Spleen (tissue), 11 donors: ENCODE results near the gene RAB8B. TPM values are rescaled to one million over a fixed set of nuclear protein-coding genes. Genes with fewer than 3 reads are reported as not detected.

ENCODE experiments used
- DNase-seq: peaks from one replicate; pipeline ENCODE4 v3.0.0-alpha.2; 2020
- H3K27ac ChIP-seq, 8 donors: fragments of 200-600 bp; sonication (generic) in 7 of 8; 1 replicate in 4 of 8; 2 replicates in 4 of 8; pipeline versions ENCODE4 v1.5.0 to v1.8.0; 2016 to 2021; ENCODE audit warnings: inconsistent platforms in 4 of 8, mild to moderate bottlenecking in 4 of 8, moderate library complexity in 1 of 8
- H3K27me3 ChIP-seq, 7 donors: fragments of 200-600 bp; sonication (generic) in 6 of 7; replicated peaks in 1 of 7; 1 replicate in 4 of 7; 2 replicates in 3 of 7; pipeline versions ENCODE4 v1.5.0 to v1.8.0; 2016 to 2021; ENCODE audit warnings: inconsistent platforms in 3 of 7, mild to moderate bottlenecking in 1 of 7
- H3K36me3 ChIP-seq, 6 donors: fragments of 200-600 bp; sonication (generic) in 5 of 6; 1 replicate in 4 of 6; 2 replicates in 2 of 6; pipeline versions ENCODE4 v1.5.0 to v1.8.0; 2016 to 2021; ENCODE audit warnings: inconsistent platforms in 2 of 6
- H3K4me1 ChIP-seq, 6 donors: fragments of 200-600 bp; sonication (generic) in 5 of 6; 1 replicate in 3 of 6; 2 replicates in 3 of 6; pipeline versions ENCODE4 v1.5.0 to v1.8.0; 2016 to 2021; ENCODE audit warnings: inconsistent platforms in 3 of 6
- H3K4me3 ChIP-seq, 8 donors: fragments of 200-600 bp; sonication (generic) in 7 of 8; 1 replicate in 4 of 8; 2 replicates in 4 of 8; pipeline versions ENCODE4 v1.5.0 to v1.8.0; 2016 to 2021; ENCODE audit warnings: inconsistent platforms in 4 of 8, mild to moderate bottlenecking in 4 of 8, moderate library complexity in 2 of 8
- H3K9me3 ChIP-seq, 8 donors: fragments of 200-600 bp; sonication (generic) in 7 of 8; 1 replicate in 4 of 8; 2 replicates in 4 of 8; pipeline versions ENCODE4 v1.5.0 to v1.8.0; 2016 to 2021; ENCODE audit warnings: inconsistent platforms in 4 of 8
- CTCF ChIP-seq, 11 experiments: fragments of 200-600 bp in 7 of 11; fragments of 450-650 bp in 4 of 11; sonication (generic) in 4 of 11; IDR thresholded peaks in 8 of 11; conservative IDR thresholded peaks in 3 of 11; 1 replicate in 7 of 11; 2 replicates in 4 of 11; pipeline versions ENCODE4 v1.4.0 to v1.8.0; 2016 to 2021; ENCODE audit warnings: antibody characterized with exemption in 11 of 11, inconsistent platforms in 4 of 11, mild to moderate bottlenecking in 1 of 11
- POLR2A ChIP-seq, 3 donors: fragments of 450-650 bp; IDR thresholded peaks; one replicate each; pipeline ENCODE4 v1.5.1; 2017; ENCODE audit warnings: antibody characterized with exemption in 3 of 3, mild to moderate bottlenecking in 1 of 3
- POLR2AphosphoS5 ChIP-seq, 3 donors: sonication (generic); formaldehyde crosslinking; IDR thresholded peaks; one replicate each; pipeline ENCODE4 v1.5.1; 2017; ENCODE audit warnings: antibody characterized with exemption in 3 of 3
- WGBS, 5 donors: extraction: QIAGEN DNeasy Blood & Tissue Kit in 3 of 5; methylation state at CpG; one replicate each; pipeline versions ENCODE4 v1.1.5 to v1.1.7; 2013 to 2018; 5-methylcytosine and 5-hydroxymethylcytosine counted together
- intact Hi-C: fragments of 100-400 bp; cut with DNase I; formaldehyde crosslinking; loops from one replicate; pipeline ENCODE4 v1.15.0; 2023; ENCODE audit warnings: low total_unique reads
- polyA plus RNA-seq, 3 donors: library from polyadenylated mRNA; stranded (reverse); fragments of 200-250 nt; gene quantifications; one replicate each; pipeline ENCODE4 v1.2.1, GENCODE V29; 2013
- total RNA-seq, 7 donors: library from RNA; depleted of rRNA in 3 of 7; stranded (reverse); fragments of >200 nt in 3 of 7; fragmentation: NEBNext Ultra II Directional in 4 of 7; extraction: Animal tissue kit (Norgen Biotek cat#: 25700) in 4 of 7; gene quantifications; one replicate each; pipeline versions ENCODE4 v1.1.0 to v1.2.1, GENCODE V29; 2016 to 2021
- donor health status: healthy with polysubstance abuse.
- donor health status: DM: no; HTN: no; CAD: no; lungs with moderate emphysema.
- donor health status: DM: no; HTN: no; CAD: no.
- donor health status: Bipolar disorder and iron deficiency.
- donor health status: healthy.
- donor health status: DM: no; HTN: no; CAD: no.
- donor health status: DM: yes; HTN: yes; CAD: no.

Gene RAB8B
- total and polyA plus RNA-seq, 10 donors: 18.9 to 96.4 (median 64.2) TPM

DNA sequence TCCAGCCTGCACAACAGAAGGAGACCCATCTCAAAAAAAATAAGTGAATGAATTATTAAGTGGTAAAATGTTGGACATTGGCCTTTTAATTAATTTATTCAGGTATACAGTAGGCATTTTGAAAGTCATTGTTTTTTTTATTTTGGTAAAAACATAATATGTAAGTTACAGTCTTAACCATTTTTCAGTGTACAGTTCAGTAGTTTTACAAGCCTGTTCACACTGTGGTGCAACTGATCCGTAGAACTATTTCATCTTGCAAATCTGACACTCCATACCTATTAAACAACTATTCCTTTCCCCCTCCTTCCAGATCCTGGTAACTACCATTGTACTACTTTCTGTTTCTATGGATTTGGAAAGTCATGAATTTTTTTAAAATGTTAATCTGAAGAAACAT, 51.9 kb downstream of the RAB8B start:
- peaks cover 0 to 5% (median 2%) of the 10 kb centered on the region in 8 donors for H3K9me3 ChIP-seq
- peaks cover 0 to 19% (median 10%) of the 10 kb centered on the region in 6 donors for H3K36me3 ChIP-seq
- H3K27me3 ChIP-seq: no peaks in the 10 kb centered on the region
- WGBS, 5 donors: 90 to 97% (median 94%) methylated on average over 1 of the region's 1 CpG
- TF ChIP-seq POLR2AphosphoS5 (IDR thresholded peaks at IDR 0.05) (no peak), CTCF (IDR thresholded peaks at IDR 0.05 in 8 of 11, conservative IDR thresholded peaks at IDR 0.05 in 3 of 11) (no peak), POLR2A (IDR thresholded peaks at IDR 0.05) (no peak)
- peaks cover 22 to 99% (median 61%) of the 10 kb centered on the region in 6 donors for H3K4me1 ChIP-seq
- no peak overlapping the region for H3K27ac ChIP-seq
- no peak overlapping the region for H3K4me3 ChIP-seq
- no peak for DNase-seq
- intact Hi-C loops: no loop called here

GRCh38 chr15:63243101-63243500, 53.7 kb downstream of the RAB8B start:
- Histone ChIP-seq H3K9me3 (peaks cover 0 to 5% (median 2%) of the 10 kb centered on the region in 8 donors), H3K27ac (peak overlapping the region in 3 of 8 donors; percentile 16 to 76 (median 25)), H3K27me3 (no peaks in the 10 kb centered on the region), H3K4me1 (peaks cover 23 to 99% (median 54%) of the 10 kb centered on the region in 6 donors), H3K36me3 (peaks cover 0 to 34% (median 15%) of the 10 kb centered on the region in 6 donors), H3K4me3 (no peak overlapping the region)
- no peak for TF ChIP-seq POLR2AphosphoS5 (IDR thresholded peaks at IDR 0.05)
- TF ChIP-seq CTCF (IDR thresholded peaks at IDR 0.05 in 8 of 11, conservative IDR thresholded peaks at IDR 0.05 in 3 of 11): no peak
- TF ChIP-seq POLR2A (IDR thresholded peaks at IDR 0.05): no peak
- intact Hi-C loops: no loop called here
- DNase-seq: no peak
- 85 to 96% (median 95%) methylated on average over 1 of the region's 1 CpG for WGBS, 5 donors

DNA sequence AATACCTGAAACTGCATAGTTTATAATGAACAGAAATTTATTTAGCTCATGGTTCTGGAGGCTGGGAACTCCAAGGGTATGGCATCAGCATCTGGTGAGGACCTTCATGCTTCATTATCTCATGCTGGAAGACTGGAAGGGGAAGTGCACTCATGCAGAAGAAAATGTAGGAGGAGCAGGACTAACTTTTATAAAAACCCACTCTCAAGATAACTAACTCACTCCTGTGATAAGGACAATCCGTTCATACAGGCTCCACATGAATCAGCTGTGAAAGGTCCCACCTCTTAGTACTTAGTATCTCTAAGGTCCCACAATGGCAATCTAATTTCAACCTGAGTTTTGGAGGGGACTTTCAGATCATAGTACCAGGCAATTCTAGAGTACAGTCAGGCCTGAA, 54.4 kb downstream of the RAB8B start:
- Histone ChIP-seq H3K4me3 (no peak overlapping the region), H3K27ac (peak overlapping the region in 6 of 8 donors; percentile 16 to 76 (median 41)), H3K9me3 (peaks cover 0 to 5% (median 2%) of the 10 kb centered on the region in 8 donors), H3K36me3 (peaks cover 0 to 39% (median 15%) of the 10 kb centered on the region in 6 donors), H3K4me1 (peaks cover 20 to 98% (median 47%) of the 10 kb centered on the region in 6 donors), H3K27me3 (no peaks in the 10 kb centered on the region)
- intact Hi-C loops: no loop called here
- WGBS, 5 donors: 62 to 88% (median 70%) methylated on average over 1 of the region's 1 CpG
- DNase-seq: no peak
- TF ChIP-seq POLR2A (IDR thresholded peaks at IDR 0.05): no peak

GRCh38 chr15:63244399-63244798, 55.0 kb downstream of the RAB8B start:
- H3K36me3 ChIP-seq: peaks cover 0 to 45% (median 15%) of the 10 kb centered on the region in 6 donors
- intact Hi-C loops: no loop called here
- H3K4me3 ChIP-seq: no peak overlapping the region
- H3K27ac ChIP-seq: peak overlapping the region in 7 of 8 donors; percentile 7 to 76 (median 40)
- no peak for TF ChIP-seq CTCF (IDR thresholded peaks at IDR 0.05 in 8 of 11, conservative IDR thresholded peaks at IDR 0.05 in 3 of 11)
- no peak for TF ChIP-seq POLR2A (IDR thresholded peaks at IDR 0.05)
- no peak for TF ChIP-seq POLR2AphosphoS5 (IDR thresholded peaks at IDR 0.05)
- WGBS, 5 donors: 61 to 79% (median 70%) methylated on average over 4 of the region's 4 CpGs
- peaks cover 19 to 92% (median 41%) of the 10 kb centered on the region in 6 donors for H3K4me1 ChIP-seq
- no peak for DNase-seq
- no peaks in the 10 kb centered on the region for H3K27me3 ChIP-seq
- H3K9me3 ChIP-seq: peaks cover 0 to 5% (median 2%) of the 10 kb centered on the region in 8 donors
